ENCODE data around the gene INTS3.

GRCh38 chr1:153769221-153769620 lies 41.4 kb downstream of the INTS3 start:
- TF ChIP-seq SP1 (CRISPR knock-in tag; conservative IDR thresholded peaks at IDR 0.05) (no peak), STAT6 (CRISPR knock-in tag; conservative IDR thresholded peaks at IDR 0.05; ENCODE audit: low read depth) (no peak), CTCF (IDR thresholded peaks at IDR 0.05) (no peak), ZNF281 (CRISPR knock-in tag; IDR thresholded peaks at IDR 0.05) (no peak)
